ENCODE results near the gene FGF1. TPM values are rescaled to one million over a fixed set of nuclear protein-coding genes. Genes with fewer than 3 reads are reported as not detected.

Gene FGF1
- total RNA-seq, 2 experiments from 2014 or later, result not detected

Other genes with a start within 250 kb of the FGF1 start
- 10 to 100 TPM; 25.4 to 30.3 TPM for gene ARHGAP26, start 84.3 kb upstream of the FGF1 start, total RNA-seq